ENCODE results near the gene HLA-DOA.

DNA sequence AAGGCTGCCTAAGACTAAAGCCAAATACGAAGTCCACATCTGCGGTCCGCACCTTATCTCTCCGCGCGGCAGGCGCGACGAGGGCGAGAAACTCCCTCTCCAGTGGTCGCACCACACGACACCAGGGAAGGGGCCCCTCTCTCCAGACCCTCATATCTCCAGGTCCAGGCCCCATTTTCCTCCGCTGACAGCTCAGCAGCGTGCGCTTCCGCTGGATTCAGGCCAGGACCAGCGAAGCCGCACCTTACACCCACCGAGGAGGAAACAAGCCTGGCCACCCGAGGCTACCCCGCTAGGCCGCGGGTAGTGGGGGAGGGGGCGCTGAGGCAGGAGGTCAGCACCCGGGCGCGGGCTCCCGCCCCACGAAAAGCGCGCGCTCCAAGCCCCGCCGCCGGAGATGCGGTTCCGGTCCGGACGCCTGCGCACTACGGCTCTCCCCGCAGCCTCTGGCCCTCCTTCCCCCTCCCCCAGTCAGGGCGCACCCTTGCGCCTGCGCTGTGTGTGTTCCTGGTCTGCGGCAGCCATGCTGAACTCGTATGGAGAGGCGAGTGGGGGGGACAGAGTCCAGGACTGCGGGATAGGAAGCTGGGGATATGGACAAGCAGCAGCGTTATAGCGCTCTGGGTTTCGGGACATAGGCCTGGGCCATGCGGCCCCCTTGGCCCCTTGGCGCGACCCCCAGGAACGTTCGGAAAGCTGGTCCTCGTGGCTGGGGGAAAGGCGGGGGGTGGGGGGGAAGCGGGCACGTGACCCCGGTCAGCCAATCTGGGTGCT, 41.1 kb downstream of the HLA-DOA start, which contains the start of gene BRD2:
- TF ChIP-seq JUN (CRISPR knock-in tag; IDR thresholded peaks at IDR 0.05) (no peak; the same call in 1 of the 2 replicates), CREM (CRISPR knock-in tag; IDR thresholded peaks at IDR 0.05) (peak; percentile 58; the same call in 1 of the 2 replicates), ZNF232 (CRISPR knock-in tag; IDR thresholded peaks at IDR 0.05) (peak; percentile 47; the same call in 1 of the 2 replicates), IRF2 (CRISPR knock-in tag; IDR thresholded peaks at IDR 0.05; ENCODE audit: borderline replicate concordance, low read depth) (no peak), ZNF416 (CRISPR knock-in tag; IDR thresholded peaks at IDR 0.05) (no peak), CREB1 (CRISPR knock-in tag; IDR thresholded peaks at IDR 0.05) (no peak)
- TF ChIP-seq, protein P1, sequence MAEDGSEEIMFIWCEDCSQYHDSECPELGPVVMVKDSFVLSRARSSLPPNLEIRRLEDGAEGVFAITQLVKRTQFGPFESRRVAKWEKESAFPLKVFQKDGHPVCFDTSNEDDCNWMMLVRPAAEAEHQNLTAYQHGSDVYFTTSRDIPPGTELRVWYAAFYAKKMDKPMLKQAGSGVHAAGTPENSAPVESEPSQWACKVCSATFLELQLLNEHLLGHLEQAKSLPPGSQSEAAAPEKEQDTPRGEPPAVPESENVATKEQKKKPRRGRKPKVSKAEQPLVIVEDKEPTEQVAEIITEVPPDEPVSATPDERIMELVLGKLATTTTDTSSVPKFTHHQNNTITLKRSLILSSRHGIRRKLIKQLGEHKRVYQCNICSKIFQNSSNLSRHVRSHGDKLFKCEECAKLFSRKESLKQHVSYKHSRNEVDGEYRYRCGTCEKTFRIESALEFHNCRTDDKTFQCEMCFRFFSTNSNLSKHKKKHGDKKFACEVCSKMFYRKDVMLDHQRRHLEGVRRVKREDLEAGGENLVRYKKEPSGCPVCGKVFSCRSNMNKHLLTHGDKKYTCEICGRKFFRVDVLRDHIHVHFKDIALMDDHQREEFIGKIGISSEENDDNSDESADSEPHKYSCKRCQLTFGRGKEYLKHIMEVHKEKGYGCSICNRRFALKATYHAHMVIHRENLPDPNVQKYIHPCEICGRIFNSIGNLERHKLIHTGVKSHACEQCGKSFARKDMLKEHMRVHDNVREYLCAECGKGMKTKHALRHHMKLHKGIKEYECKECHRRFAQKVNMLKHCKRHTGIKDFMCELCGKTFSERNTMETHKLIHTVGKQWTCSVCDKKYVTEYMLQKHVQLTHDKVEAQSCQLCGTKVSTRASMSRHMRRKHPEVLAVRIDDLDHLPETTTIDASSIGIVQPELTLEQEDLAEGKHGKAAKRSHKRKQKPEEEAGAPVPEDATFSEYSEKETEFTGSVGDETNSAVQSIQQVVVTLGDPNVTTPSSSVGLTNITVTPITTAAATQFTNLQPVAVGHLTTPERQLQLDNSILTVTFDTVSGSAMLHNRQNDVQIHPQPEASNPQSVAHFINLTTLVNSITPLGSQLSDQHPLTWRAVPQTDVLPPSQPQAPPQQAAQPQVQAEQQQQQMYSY (CRISPR knock-in tag; IDR thresholded peaks at IDR 0.05): no peak
- TF ChIP-seq, protein P2, sequence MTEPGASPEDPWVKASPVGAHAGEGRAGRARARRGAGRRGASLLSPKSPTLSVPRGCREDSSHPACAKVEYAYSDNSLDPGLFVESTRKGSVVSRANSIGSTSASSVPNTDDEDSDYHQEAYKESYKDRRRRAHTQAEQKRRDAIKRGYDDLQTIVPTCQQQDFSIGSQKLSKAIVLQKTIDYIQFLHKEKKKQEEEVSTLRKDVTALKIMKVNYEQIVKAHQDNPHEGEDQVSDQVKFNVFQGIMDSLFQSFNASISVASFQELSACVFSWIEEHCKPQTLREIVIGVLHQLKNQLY (CRISPR knock-in tag; IDR thresholded peaks at IDR 0.05): no peak
- TF ChIP-seq, protein P3, sequence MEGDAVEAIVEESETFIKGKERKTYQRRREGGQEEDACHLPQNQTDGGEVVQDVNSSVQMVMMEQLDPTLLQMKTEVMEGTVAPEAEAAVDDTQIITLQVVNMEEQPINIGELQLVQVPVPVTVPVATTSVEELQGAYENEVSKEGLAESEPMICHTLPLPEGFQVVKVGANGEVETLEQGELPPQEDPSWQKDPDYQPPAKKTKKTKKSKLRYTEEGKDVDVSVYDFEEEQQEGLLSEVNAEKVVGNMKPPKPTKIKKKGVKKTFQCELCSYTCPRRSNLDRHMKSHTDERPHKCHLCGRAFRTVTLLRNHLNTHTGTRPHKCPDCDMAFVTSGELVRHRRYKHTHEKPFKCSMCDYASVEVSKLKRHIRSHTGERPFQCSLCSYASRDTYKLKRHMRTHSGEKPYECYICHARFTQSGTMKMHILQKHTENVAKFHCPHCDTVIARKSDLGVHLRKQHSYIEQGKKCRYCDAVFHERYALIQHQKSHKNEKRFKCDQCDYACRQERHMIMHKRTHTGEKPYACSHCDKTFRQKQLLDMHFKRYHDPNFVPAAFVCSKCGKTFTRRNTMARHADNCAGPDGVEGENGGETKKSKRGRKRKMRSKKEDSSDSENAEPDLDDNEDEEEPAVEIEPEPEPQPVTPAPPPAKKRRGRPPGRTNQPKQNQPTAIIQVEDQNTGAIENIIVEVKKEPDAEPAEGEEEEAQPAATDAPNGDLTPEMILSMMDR (IDR thresholded peaks at IDR 0.05): no peak
- TF ChIP-seq, protein P4, sequence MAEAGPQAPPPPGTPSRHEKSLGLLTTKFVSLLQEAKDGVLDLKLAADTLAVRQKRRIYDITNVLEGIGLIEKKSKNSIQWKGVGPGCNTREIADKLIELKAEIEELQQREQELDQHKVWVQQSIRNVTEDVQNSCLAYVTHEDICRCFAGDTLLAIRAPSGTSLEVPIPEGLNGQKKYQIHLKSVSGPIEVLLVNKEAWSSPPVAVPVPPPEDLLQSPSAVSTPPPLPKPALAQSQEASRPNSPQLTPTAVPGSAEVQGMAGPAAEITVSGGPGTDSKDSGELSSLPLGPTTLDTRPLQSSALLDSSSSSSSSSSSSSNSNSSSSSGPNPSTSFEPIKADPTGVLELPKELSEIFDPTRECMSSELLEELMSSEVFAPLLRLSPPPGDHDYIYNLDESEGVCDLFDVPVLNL (CRISPR knock-in tag; IDR thresholded peaks at IDR 0.05; ENCODE audit: borderline replicate concordance, low read depth): no peak; the same call in 1 of the 2 replicates
- TF ChIP-seq, protein P5, sequence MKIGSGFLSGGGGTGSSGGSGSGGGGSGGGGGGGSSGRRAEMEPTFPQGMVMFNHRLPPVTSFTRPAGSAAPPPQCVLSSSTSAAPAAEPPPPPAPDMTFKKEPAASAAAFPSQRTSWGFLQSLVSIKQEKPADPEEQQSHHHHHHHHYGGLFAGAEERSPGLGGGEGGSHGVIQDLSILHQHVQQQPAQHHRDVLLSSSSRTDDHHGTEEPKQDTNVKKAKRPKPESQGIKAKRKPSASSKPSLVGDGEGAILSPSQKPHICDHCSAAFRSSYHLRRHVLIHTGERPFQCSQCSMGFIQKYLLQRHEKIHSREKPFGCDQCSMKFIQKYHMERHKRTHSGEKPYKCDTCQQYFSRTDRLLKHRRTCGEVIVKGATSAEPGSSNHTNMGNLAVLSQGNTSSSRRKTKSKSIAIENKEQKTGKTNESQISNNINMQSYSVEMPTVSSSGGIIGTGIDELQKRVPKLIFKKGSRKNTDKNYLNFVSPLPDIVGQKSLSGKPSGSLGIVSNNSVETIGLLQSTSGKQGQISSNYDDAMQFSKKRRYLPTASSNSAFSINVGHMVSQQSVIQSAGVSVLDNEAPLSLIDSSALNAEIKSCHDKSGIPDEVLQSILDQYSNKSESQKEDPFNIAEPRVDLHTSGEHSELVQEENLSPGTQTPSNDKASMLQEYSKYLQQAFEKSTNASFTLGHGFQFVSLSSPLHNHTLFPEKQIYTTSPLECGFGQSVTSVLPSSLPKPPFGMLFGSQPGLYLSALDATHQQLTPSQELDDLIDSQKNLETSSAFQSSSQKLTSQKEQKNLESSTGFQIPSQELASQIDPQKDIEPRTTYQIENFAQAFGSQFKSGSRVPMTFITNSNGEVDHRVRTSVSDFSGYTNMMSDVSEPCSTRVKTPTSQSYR (CRISPR knock-in tag; IDR thresholded peaks at IDR 0.05): peak; percentile 91
- TF ChIP-seq, protein P6, sequence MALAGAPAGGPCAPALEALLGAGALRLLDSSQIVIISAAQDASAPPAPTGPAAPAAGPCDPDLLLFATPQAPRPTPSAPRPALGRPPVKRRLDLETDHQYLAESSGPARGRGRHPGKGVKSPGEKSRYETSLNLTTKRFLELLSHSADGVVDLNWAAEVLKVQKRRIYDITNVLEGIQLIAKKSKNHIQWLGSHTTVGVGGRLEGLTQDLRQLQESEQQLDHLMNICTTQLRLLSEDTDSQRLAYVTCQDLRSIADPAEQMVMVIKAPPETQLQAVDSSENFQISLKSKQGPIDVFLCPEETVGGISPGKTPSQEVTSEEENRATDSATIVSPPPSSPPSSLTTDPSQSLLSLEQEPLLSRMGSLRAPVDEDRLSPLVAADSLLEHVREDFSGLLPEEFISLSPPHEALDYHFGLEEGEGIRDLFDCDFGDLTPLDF (CRISPR knock-in tag; IDR thresholded peaks at IDR 0.05): peak; percentile 57; the same call in 1 of the 2 replicates

Data from WTC11 (cell line).